ENCODE results near the gene AURKAIP1.

- TF ChIP-seq CTCF (optimal IDR thresholded peaks at IDR 0.05 in 1 of 3, IDR thresholded peaks at IDR 0.05 in 1 of 3, conservative IDR thresholded peaks at IDR 0.05 in 1 of 3; ENCODE audit: extremely low read depth in 1 of 3, insufficient read depth in 2 of 3, low read length in 3 of 3) (peak; percentile 81 to 98 (median 84)), EZH2 (IDR thresholded peaks at IDR 0.05; ENCODE audit: low read length) (no peak)
These were observed 27.3 kb upstream of the AURKAIP1 start for GRCh38 chr1:1402072-1402900.

All from keratinocyte (primary cell).